ENCODE measurements around the gene RGS19. TPM values are rescaled to one million over a fixed set of nuclear protein-coding genes. Genes with fewer than 3 reads are reported as not detected.

The RGS19 gene
- total and polyA plus RNA-seq, 2 of the 8 experiments (the other 6 are each of a cell fraction or from before 2014, with no cell fraction given): 12.7 to 16.8 TPM

- Histone ChIP-seq H4K20me1 (replicated peaks in 1 of 2; ENCODE audit: control insufficient read depth in 1 of 2, insufficient read depth in 2 of 2, low read length in 2 of 2) (peaks cover 0 to 1% of the 10 kb centered on the region in 2 experiments), H4K8ac (ENCODE audit: extremely low read depth, insufficient read depth, low read length) (no peak overlapping the region), H2BK5ac (ENCODE audit: low read depth, low read length) (no peak overlapping the region), H3K23me2 (ENCODE audit: low read depth, low read length) (peaks cover 3% of the 10 kb centered on the region; the same call in 1 of the 2 replicates), H3K18ac (ENCODE audit: extremely low read depth, low read length) (no peak overlapping the region), H4K91ac (replicated peaks; ENCODE audit: insufficient read length, low read length) (no peak overlapping the region), H2AK5ac (ENCODE audit: low read depth, low read length) (0 out of 2 replicates have a peak overlapping the region, but pooled peaks have one; percentile 54), H3K4me2 (ENCODE audit: insufficient read depth in 1 of 2, low read depth in 2 of 2, low read length in 2 of 2) (no peak overlapping the region), H2BK20ac (ENCODE audit: low read length) (no peak overlapping the region), H3K4me3 (ENCODE audit: extremely low read depth in 1 of 4, insufficient read depth in 2 of 4, low read depth in 3 of 4, low read length in 4 of 4) (no peak overlapping the region), H2BK15ac (ENCODE audit: low read length) (no peak overlapping the region), H3K23ac (ENCODE audit: insufficient read length) (no peak overlapping the region), H3K36me3 (ENCODE audit: control insufficient read depth in 2 of 4, insufficient read depth in 4 of 4, low read length in 3 of 4) (no peaks in the 10 kb centered on the region; a peak in 1 of 8 replicates), H3K9ac (replicated peaks in 1 of 4; ENCODE audit: extremely low read depth in 1 of 4, low read depth in 3 of 4, low read length in 3 of 4) (no peak overlapping the region), H3K4ac (replicated peaks; ENCODE audit: insufficient read length, low read depth, low read length) (no peak overlapping the region), H3K9me3 (ENCODE audit: insufficient read depth in 2 of 2, low read depth in 1 of 2, low read length in 1 of 2) (no peaks in the 10 kb centered on the region), H3K4me1 (replicated peaks in 1 of 4; ENCODE audit: control insufficient read depth in 3 of 4, insufficient read depth in 4 of 4, low read length in 3 of 4) (peaks cover 0 to 27% (median 17%) of the 10 kb centered on the region in 4 experiments; a peak in 6 of 7 replicates), H4K5ac (ENCODE audit: insufficient read length, low read depth, low read length) (no peak overlapping the region), H3K27me3 (replicated peaks in 1 of 4; ENCODE audit: control insufficient read depth in 3 of 4, extremely low read depth in 1 of 4, insufficient read depth in 3 of 4, low read length in 3 of 4) (peaks cover 16 to 69% (median 54%) of the 10 kb centered on the region in 4 experiments), H3K79me2 (ENCODE audit: control insufficient read depth in 1 of 2, insufficient read depth in 2 of 2, low read length in 2 of 2) (no peaks in the 10 kb centered on the region), H3K79me1 (ENCODE audit: low read depth, low read length) (no peaks in the 10 kb centered on the region; the same call in 1 of the 2 replicates), H2BK120ac (replicated peaks; ENCODE audit: low read depth, low read length) (no peak overlapping the region), H3K14ac (ENCODE audit: insufficient read length) (no peak overlapping the region), H2BK12ac (ENCODE audit: low read depth, low read length) (peak overlapping the region; percentile 39; the same call in 1 of the 2 replicates), H3K27ac (ENCODE audit: low read depth, low read length) (no peak overlapping the region), H3K56ac (replicated peaks; ENCODE audit: insufficient read length, low read depth, low read length) (no peak overlapping the region), H2AFZ (ENCODE audit: low read length) (no peak overlapping the region)
- DNase-seq (ENCODE audit: low read depth in 1 of 2, low spot score in 2 of 2) (no peak), FAIRE-seq (no peak)
- WGBS, 2 experiments (ENCODE audit: extremely low coverage in 1 of 2, insufficient coverage in 1 of 2, insufficient read length in 1 of 2, insufficient replicate concordance in 2 of 2, low coverage in 1 of 2, low lambda C conversion rate in 2 of 2, missing lambda C conversion rate in 1 of 2): 87% methylated on average over 12 of the region's 12 CpGs; no CpG with 5 or more reads in 1 of the 2 experiments
- CTCF ChIA-PET (ENCODE audit: partially characterized antibody): interaction anchor here (0.6 to 7.3 kb wide), 23 partner anchors 9 to 219 kb away, joined by 3 to 73 read pairs (median 4); partner anchors contain the start of genes LKAAEAR1, OPRL1, PRPF6 and RGS19
- POLR2A ChIA-PET (ENCODE audit: partially characterized antibody): interaction anchor here (0.7 to 3.5 kb wide), 7 partner anchors 12 to 40 kb away, joined by 3 to 24 read pairs (median 4); no protein-coding TSS in a partner anchor
- TF ChIP-seq YY1 (IDR thresholded peaks at IDR 0.05; ENCODE audit: low read depth, low read length): no peak
- no peak for TF ChIP-seq SP2 (IDR thresholded peaks at IDR 0.05; ENCODE audit: low read length)
- no peak for TF ChIP-seq SP1 (IDR thresholded peaks at IDR 0.05; ENCODE audit: low read depth, low read length)
- no peak for TF ChIP-seq KDM5A (IDR thresholded peaks at IDR 0.05; ENCODE audit: low read length)
- TF ChIP-seq TAF1 (IDR thresholded peaks at IDR 0.05; ENCODE audit: low read depth, low read length): no peak
- TF ChIP-seq CREB1 (IDR thresholded peaks at IDR 0.05): no peak
- no peak for TF ChIP-seq SIX5 (IDR thresholded peaks at IDR 0.05; ENCODE audit: low read depth, low read length)
- TF ChIP-seq RFX5 (IDR thresholded peaks at IDR 0.05; ENCODE audit: borderline replicate concordance, low read depth, low read length): no peak
- no peak for TF ChIP-seq SAP30 (IDR thresholded peaks at IDR 0.05; ENCODE audit: insufficient read depth, insufficient replicate concordance, low read length)
- TF ChIP-seq ZNF274 (IDR thresholded peaks at IDR 0.05; ENCODE audit: borderline replicate concordance, extremely low read depth, low read length): no peak
Observed at GRCh38 chr20:64040231-64041039, 38.9 kb downstream of the RGS19 start.
